ENCODE measurements around the gene RSPRY1.

RSPRY1 gene

DNA sequence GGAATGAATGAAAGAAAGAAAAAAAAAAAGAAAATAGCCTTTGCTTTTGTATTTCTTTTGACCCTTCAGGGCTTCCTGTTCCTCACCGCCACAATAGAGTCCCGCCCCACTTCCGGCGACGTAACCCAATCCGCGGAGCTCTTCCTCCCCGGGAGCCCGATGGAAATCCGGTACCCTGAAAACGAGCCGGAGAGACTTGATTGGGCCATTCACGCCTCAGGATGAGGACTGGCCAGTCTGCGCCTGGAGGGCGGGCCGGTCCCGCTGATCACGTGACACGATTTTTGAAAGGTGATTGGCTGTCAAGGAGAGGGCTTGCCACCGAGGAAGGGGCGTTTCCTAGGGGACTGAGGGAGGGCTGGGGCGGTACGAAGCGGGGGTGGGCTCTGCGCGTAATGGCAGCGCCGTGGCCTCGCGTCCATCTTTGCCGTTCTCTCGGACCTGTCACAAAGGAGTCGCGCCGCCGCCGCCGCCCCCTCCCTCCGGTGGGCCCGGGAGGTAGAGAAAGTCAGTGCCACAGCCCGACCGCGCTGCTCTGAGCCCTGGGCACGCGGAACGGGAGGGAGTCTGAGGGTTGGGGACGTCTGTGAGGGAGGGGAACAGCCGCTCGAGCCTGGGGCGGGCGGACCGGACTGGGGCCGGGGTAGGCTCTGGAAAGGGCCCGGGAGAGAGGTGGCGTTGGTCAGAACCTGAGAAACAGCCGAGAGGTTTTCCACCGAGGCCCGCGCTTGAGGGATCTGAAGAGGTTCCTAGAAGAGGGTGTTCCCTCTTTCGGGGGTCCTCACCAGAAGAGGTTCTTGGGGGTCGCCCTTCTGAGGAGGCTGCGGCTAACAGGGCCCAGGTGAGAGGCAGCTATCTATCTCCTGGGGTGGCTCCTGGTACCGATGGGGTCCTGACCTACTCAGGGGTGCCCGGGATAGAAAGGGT lies at the start of gene RSPRY1, which contains the start of gene PSME3IP1:
Gene RSPRY1 (plus strand): TSS at position 385 of the 927 bp plus-strand sequence. CDS start 18,330 bp downstream, outside the sequence.
Gene PSME3IP1 (minus strand): TSS at position 95 of the 927 bp plus-strand sequence. CDS start 12,185 bp downstream, outside the sequence.
- DNase-seq, result peak; percentile 97

DNA sequence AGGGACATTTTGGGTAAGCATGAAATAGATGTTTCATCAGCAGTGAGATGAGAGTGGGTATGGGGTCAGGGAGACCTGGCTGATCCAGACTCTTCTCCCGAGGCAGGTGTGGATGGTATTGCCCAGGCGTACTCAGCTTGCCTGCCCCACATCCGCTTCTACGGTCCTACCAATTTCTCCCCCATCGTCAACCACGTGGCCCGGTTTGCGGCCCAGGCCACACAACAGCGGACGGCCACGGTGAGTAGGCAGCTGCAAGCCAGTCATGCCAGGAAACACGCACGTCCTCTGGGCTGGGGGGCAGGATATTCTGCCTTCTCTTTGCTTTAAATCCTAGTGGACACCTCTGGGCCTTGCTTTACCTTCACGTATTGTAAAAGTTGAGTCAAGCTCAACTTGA lies 49.1 kb upstream of the RSPRY1 start:
- DNase-seq, result no peak

DNA sequence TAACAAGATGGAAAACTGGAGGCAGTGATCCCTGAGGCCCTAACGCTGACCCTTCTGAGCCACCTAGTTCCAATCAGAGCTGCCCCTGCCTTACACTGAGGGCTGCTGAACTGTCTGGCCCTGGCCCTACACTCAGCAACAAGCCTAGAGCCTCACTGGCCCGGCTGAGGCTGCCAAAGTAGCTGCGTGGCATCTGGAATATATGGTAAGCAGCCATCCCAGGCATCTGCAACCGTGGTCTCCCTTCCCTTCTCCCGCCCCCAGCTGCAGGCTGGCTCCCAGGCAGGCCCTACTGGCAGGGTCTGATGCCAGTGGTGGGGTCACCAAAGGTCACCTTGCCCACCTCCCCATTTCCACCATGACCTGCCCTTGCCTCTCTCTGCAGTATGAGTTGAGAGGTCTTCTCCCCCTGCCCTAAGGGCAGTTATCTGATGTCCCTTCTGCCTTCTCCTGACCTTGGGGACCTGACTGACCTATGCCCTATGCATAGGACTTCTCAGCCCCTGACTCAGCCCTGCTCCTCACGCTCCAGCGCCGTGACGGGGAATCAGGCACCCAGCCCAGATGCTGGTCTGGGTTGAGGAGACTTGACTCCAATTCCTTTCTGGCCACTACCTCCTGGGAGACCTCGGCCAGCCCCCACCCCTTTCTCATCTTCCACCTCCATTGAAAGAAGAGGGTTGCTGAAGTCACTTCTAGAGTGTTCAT lies 48.4 kb upstream of the RSPRY1 start:
- DNase-seq, result no peak

DNA sequence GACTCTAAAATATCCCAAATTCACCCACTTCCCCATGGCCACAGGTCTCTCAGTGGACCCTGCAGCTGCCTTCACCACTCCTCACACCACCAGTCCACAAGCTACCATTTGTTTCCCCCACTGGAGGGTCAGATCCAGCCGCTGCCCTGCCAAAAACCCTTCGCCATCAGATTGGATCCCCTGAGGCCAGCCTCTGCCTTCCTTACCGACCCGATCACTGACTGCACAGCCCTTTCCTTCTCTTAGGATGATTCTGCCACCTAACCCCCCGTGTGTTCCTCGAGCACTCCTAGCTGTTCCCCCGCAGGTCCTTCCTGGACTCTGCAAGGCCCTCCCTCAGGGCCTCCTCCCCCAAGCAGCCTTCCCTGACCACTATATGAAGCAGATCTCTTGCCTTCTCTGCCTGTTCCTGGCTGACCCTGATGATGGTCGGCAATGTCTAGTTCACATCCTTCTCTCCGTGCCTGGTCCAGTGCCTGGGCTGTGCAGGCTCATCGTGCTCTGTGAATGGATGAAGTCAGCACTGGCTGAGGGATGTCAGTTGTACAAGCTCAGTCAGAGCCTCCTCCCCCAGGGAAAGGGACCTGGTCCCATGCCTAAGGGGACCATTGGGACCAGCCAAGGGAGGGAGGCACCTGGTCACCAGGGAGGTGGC lies 47.7 kb upstream of the RSPRY1 start:
- DNase-seq, result peak; percentile 11

- DNase-seq, result no peak
Observed at GRCh38 chr16:57140931-57141668, 45.0 kb upstream of the RSPRY1 start.

GRCh38 chr16:57141822-57142631 lies 44.1 kb upstream of the RSPRY1 start:
- no peak for DNase-seq

DNA sequence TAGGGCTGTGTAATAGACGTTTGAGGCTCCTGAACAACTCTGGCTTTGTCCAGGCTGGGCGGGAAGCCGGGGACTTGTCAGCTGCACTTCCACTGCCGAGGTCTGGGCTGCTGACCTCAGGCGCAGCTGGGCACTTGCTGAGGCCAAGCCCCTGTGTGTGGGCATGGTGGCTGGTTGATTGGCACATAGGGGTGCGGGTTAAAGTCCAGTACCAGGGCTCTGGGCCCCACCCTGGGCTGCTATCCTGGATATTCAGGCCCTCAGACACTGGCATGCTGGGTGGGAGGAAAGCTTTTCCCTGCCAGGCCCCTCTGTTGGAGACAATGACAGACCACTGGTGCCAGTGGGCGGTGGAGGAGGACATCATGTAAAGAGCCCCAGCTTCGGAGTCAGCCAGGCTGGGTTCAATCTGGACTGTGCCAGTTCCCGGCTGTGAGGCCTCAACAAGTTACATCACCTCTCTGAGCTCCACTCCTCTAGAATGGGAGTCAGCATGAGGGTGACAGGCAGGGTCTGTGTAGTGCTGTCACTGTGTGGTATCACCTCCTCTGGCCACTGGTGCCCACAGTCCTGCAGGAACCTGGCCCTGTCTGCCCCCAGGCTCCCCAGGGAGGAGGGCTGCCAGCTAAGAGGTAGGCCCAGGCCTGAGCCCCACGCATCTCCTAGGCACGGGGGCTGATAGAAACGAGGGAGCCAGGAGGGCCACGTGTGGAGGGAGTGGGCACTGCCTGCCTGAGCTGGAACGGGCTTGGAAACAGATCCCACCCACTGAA lies 42.8 kb upstream of the RSPRY1 start:
- no peak for DNase-seq

DNA sequence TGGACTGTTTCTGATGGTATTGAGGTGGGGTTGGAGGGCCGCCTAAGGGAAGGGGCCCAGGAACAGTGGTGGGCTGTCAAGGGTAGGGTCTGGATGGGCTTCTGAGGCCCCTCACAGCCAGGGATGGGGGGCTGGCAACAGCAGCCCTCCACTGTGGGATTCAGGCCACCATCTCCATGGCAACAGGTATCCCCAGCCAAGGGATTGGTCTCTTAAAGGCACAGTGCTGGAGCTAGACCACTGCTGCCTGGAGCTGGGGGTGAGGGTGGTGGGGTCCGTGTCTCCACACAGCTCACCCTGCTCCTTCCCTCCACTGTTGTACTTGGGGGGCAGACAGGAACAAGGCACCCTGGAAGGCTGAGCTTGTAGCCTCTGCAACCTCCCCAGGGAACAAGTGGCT lies 42.1 kb upstream of the RSPRY1 start:
- DNase-seq, result no peak

DNA sequence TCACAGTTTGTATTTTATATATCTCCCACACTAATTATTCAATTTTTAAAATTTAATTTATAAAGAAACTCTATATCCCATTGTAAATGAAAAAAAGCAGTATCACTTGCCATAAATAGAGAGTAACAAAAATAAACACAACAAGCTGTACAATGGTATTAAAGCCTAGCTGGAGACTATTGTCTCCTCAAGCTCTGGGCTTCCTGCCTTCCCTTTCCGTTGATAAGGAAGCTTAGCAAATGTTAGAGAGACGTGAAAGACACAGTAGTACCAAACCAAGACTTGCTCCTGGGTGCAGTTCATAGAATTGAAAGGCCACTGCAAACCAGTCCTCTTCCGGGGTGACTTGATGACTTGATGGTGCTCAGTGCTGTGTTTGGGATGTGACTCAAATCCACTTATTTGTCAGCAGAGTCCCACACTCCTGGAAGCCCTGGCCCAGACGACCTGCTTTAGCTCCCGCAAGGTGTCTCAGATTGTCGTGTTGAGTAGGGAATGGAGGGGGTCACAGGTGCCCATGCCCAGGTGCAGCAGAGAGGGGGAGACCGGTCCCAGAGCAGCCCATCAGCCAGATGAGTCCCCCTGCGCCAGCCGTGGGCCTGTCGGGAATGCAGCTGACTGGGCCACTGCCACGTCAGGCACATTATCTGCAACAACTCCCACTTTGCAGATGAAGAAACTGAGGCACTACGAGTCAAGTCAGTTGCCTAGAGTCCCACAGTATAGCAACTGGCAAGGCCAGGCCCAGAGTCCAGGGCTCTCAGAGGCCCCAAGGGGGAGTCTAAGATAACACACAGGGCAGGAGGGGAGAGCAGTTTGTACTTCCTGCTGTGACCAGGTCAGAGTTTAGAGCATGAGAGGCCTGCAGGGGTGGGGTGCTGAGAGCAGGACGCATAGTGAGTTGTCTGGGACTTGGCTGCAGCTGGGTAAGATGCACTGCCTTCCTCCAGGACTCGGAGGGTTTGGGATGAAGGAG lies 40.8 kb upstream of the RSPRY1 start:
- DNase-seq, result no peak

DNA sequence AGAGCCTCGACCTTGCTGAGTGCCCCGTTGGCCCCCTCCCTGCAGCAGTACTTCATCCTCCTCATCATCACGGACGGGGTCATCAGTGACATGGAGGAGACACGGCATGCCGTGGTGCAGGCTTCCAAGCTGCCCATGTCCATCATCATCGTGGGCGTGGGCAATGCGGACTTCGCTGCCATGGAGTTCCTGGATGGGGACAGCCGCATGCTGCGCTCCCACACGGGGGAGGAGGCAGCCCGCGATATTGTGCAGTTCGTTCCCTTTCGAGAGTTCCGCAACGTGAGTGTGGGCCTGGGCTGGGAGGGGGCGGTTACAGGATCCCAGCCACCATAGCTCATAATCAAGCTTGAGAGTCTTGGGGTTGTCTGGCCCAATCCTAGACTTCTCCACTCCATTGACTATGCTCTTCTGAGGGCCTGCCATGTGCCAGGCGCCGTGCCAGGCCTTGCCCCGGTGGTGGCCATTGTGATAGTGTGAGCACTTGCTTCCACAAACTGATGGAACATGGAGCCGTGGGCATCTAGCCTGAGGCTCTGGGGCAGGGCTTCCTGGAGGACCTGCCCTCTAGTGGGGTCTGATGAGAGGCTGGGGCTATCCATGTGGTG lies 40.0 kb upstream of the RSPRY1 start:
- DNase-seq, result no peak

DNA sequence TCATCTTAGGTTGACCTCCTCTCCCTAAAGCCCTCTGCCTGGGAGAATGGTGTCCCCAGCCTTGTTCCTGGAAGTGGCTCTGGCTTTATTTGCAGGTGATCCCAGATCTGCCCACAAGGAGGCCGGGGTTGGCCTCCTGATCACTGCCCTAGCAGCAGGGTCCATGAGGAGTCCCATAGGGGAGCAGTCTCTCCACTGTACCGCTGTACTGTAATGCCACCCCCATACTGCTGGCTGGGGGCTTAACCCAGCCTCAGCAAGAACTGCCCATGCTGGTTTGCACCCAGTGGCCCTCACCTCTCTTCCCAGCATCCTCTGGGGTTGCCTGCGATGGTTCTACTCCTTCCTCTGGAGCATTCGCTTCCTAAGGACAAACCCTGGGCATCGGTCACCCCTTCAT lies 39.4 kb upstream of the RSPRY1 start:
- no peak for DNase-seq

- DNase-seq, result no peak
Observed at GRCh38 chr16:57147381-57148221, 38.5 kb upstream of the RSPRY1 start.

DNA sequence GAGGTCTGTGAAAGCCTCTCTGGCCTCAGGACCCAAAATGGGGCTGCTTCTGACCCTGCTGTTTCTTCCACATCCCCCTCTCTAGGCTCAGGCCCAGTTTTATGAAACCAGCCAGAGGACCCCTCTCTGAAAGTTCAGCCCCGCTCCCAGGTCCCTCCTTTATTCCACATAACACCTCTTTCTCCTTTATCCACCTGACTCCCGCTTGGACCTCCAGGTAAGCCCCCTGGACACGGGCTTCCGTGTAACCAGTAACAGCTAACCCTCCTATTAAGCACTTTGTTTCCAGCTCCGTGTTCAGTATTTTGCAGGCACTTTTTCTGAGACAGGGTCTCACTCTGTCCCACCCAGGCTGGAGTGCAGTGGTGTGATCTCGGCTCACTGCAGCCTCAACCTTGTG lies 37.6 kb upstream of the RSPRY1 start:
- DNase-seq, result no peak

DNA sequence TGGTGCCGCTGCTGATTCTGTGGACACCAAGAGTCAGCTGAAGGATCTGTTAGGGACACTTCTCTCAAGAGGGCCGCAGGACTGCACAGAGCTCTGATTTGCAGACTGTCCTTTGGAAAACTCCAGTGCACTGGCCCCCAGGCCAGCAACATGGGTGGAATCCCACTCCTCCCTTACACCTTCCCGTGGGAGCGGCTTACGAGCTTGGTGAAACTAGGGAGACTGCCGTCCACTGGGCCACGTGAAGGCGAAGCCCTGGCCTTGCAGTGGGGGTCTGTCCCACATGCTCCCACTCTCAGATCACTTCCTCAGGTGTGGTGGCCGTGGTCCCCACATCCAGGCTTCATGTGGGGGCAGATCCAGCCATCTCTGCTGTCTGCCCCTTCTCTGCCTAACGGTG lies 36.7 kb upstream of the RSPRY1 start:
- DNase-seq, result no peak

DNA sequence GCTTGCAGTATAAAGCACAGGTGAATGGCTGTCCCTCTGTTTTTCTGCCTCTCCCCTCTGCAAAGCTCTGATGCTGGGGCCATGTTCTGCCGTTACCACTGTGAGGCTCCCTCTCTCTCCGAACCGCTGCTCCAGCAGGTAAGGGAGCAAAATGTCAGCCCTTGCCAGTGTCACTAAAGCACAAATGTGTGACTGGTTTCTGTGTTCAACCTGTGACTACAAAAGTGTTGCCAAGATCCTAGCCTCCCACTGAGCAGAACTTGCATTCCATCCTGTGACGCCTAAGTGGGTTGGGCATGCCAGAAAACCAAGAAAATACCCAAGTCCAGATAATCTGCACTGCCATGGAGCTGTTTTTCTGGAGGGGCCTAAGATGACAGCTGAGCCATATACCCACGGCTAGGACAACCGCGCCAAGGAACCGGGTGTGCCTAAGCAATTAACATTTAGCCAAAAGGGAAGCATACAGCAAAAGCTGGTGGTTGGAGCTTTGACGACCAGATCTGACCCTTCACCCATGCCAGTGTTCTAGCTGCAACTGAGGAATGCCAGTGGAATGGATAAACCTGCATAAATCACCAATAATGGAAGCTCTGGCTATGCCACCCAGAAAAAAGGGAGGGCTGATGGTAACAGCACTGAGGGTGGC lies 35.3 kb upstream of the RSPRY1 start:
- DNase-seq, result no peak

DNA sequence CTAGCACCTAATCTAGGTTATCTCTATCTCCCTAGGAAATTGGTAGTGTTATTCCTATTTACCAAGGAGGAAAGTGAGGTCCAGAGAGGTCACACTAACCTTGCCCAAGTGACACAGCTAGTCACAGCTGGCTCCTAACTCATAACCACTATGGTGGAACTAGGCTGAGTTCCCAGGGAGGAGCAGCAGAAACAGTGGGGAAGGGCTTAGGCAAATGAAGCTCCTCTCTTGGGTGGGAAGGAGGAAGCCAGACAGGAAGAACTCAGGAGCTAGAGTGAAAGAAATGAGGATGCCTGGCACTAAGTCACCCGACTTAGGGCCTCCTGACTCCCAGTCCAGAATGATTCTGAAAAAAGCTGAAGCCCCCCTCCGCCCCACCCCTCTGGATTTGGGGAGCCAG lies 34.8 kb upstream of the RSPRY1 start:
- no peak for DNase-seq
